DOHH2 (cell line): ENCODE measurements around the gene USP10.

ENCODE experiments used
- H3F3A ChIP-seq: fragments of 200-600 bp; sonication (generic), shearing (Covaris generic); 2 replicates; pipeline ENCODE4 v1.6.0; 2016; ENCODE audit warnings: antibody characterized with exemption, mild to moderate bottlenecking; ENCODE audit not compliant: control insufficient read depth, insufficient read depth
- H3K27ac ChIP-seq: fragments of 200-600 bp; sonication (generic); 2 replicates; pipeline ENCODE4 v1.5.1; 2014; ENCODE audit warnings: low read depth, mild to moderate bottlenecking, low read length, moderate library complexity
- H3K27me3 ChIP-seq: fragments of 200-600 bp; sonication (generic); 2 replicates; pipeline ENCODE4 v1.6.1; 2014; ENCODE audit warnings: mild to moderate bottlenecking, low read length, mixed read lengths; ENCODE audit not compliant: control insufficient read depth
- H3K36me3 ChIP-seq: fragments of 200-600 bp; sonication (generic); 2 replicates; pipeline ENCODE4 v1.6.1; 2014; ENCODE audit warnings: mild to moderate bottlenecking, low read length, moderate library complexity, mixed read lengths; ENCODE audit not compliant: control insufficient read depth
- H3K4me1 ChIP-seq: fragments of 200-600 bp; sonication (generic); 2 replicates; pipeline ENCODE4 v1.6.1; 2014; ENCODE audit warnings: mild to moderate bottlenecking, low read length, mixed read lengths; ENCODE audit not compliant: control insufficient read depth
- H3K4me2 ChIP-seq: fragments of 200-600 bp; sonication (generic); 2 replicates; pipeline ENCODE4 v1.6.0; 2014; ENCODE audit warnings: mild to moderate bottlenecking, low read length, moderate library complexity
- H3K4me3 ChIP-seq: fragments of 200-600 bp; sonication (generic); 2 replicates; pipeline ENCODE4 v1.5.1; 2014; ENCODE audit warnings: mild to moderate bottlenecking, low read length, mixed read lengths
- H3K79me2 ChIP-seq: fragments of 200-600 bp; sonication (generic); 2 replicates; pipeline ENCODE4 v1.6.1; 2014; ENCODE audit warnings: mild to moderate bottlenecking, low read length, mixed read lengths; ENCODE audit not compliant: control insufficient read depth
- H3K9me2 ChIP-seq: fragments of 200-600 bp; sonication (generic); replicated peaks from 2 replicates; pipeline ENCODE4 v1.6.1; 2014; ENCODE audit warnings: mild to moderate bottlenecking, low read length, mixed read lengths; ENCODE audit not compliant: control insufficient read depth
- H3K9me3 ChIP-seq: fragments of 200-600 bp; sonication (generic); 2 replicates; pipeline ENCODE4 v1.6.1; 2014; ENCODE audit warnings: antibody characterized with exemption, low read length, mixed read lengths; ENCODE audit not compliant: control insufficient read depth, insufficient read depth
- H4K20me1 ChIP-seq: fragments of 200-600 bp; sonication (generic); 2 replicates; pipeline ENCODE4 v1.6.0; 2014; ENCODE audit warnings: low read depth, mild to moderate bottlenecking, antibody characterized with exemption, low read length, moderate library complexity; ENCODE audit not compliant: control insufficient read depth, insufficient read depth
- CTCF ChIP-seq: fragments of 200-600 bp; sonication (generic); IDR thresholded peaks from one replicate; pipeline ENCODE4 v1.5.1; 2014; ENCODE audit warnings: antibody characterized with exemption, mild to moderate bottlenecking, low read depth, low read length; ENCODE audit not compliant: poor library complexity, severe bottlenecking
- EZH2phosphoT487 ChIP-seq: fragments of 200-600 bp; sonication (generic); IDR thresholded peaks from 2 replicates; pipeline ENCODE4 v1.6.1; 2017; ENCODE audit warnings: borderline replicate concordance, mild to moderate bottlenecking, antibody characterized with exemption, low read length, moderate library complexity, mixed read lengths

Gene USP10

DNA sequence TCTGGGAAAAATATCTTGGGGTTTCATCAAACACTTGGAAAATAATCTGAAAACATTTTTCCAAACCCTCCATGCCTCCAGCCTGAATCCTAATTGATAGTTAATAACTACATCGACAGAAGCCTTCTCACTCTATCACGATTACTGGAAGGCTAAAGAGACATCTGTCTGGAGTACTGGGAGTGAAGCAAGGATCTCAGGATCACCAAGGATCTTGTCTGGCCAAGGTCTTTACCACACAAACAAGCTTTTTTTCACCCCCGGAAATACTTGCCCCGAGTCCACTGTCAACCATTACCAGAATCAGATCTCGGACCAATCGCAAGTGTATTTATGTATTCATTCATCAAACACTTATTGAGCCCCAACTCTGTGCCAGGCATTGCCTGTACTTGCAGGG, 91.7 kb downstream of the USP10 start:
- H3K27me3 ChIP-seq = no peaks in the 10 kb centered on the region
- H3K36me3 ChIP-seq = no peaks in the 10 kb centered on the region
- no peak overlapping the region for H3K4me3 ChIP-seq
- TF ChIP-seq CTCF = no peak
- no peaks in the 10 kb centered on the region for H3K9me2 ChIP-seq
- no peak overlapping the region for H3K27ac ChIP-seq
- H3K4me1 ChIP-seq = no peaks in the 10 kb centered on the region
- H3F3A ChIP-seq = no peaks in the 10 kb centered on the region
- H3K9me3 ChIP-seq = no peaks in the 10 kb centered on the region
- H4K20me1 ChIP-seq = no peaks in the 10 kb centered on the region
- H3K79me2 ChIP-seq = no peaks in the 10 kb centered on the region
- H3K4me2 ChIP-seq = no peak overlapping the region

GRCh38 chr16:84794186-84794585, 94.4 kb downstream of the USP10 start:
- no peaks in the 10 kb centered on the region for H4K20me1 ChIP-seq
- H3K9me2 ChIP-seq = no peaks in the 10 kb centered on the region
- TF ChIP-seq EZH2phosphoT487 (no peak), CTCF (no peak)
- H3K9me3 ChIP-seq = no peaks in the 10 kb centered on the region
- no peaks in the 10 kb centered on the region for H3K27me3 ChIP-seq
- H3K27ac ChIP-seq = no peak overlapping the region
- H3K36me3 ChIP-seq = no peaks in the 10 kb centered on the region
- H3K4me3 ChIP-seq = no peak overlapping the region
- no peaks in the 10 kb centered on the region for H3K4me1 ChIP-seq
- H3K4me2 ChIP-seq = no peak overlapping the region
- H3F3A ChIP-seq = no peaks in the 10 kb centered on the region
- no peaks in the 10 kb centered on the region for H3K79me2 ChIP-seq

- no peak overlapping the region for H3K4me2 ChIP-seq
- H3K36me3 ChIP-seq = no peaks in the 10 kb centered on the region
- H3F3A ChIP-seq = no peaks in the 10 kb centered on the region
- no peaks in the 10 kb centered on the region for H3K9me2 ChIP-seq
- H3K4me3 ChIP-seq = no peak overlapping the region
- no peaks in the 10 kb centered on the region for H4K20me1 ChIP-seq
- no peaks in the 10 kb centered on the region for H3K4me1 ChIP-seq
- H3K9me3 ChIP-seq = no peaks in the 10 kb centered on the region
- TF ChIP-seq CTCF (no peak), EZH2phosphoT487 (no peak)
- no peaks in the 10 kb centered on the region for H3K27me3 ChIP-seq
- no peaks in the 10 kb centered on the region for H3K79me2 ChIP-seq
- H3K27ac ChIP-seq = no peak overlapping the region
These were observed 94.8 kb downstream of the USP10 start for GRCh38 chr16:84794626-84795025.
